Measurements from ENCODE around the gene MPPED1.

DNA sequence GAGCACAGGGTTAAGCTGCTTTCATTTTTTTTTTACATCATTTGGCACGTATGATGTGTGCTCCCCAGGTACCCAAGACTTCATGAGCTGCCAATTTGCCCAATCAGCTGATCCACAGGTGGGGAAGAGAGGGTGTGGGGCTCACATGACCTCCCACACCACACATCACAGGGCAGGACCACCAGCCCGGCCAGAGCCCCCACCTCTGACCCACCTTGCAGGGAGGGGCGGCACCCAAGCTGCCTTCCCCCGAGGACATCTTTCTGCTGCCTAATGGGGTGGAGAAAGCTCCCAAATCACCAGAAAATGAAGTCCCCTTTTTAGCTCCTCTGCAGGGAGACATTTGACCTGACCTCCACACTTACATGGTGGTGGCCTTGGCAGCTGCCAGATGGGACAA is 119.8 kb downstream of the MPPED1 start:
- TF ChIP-seq, protein P1, sequence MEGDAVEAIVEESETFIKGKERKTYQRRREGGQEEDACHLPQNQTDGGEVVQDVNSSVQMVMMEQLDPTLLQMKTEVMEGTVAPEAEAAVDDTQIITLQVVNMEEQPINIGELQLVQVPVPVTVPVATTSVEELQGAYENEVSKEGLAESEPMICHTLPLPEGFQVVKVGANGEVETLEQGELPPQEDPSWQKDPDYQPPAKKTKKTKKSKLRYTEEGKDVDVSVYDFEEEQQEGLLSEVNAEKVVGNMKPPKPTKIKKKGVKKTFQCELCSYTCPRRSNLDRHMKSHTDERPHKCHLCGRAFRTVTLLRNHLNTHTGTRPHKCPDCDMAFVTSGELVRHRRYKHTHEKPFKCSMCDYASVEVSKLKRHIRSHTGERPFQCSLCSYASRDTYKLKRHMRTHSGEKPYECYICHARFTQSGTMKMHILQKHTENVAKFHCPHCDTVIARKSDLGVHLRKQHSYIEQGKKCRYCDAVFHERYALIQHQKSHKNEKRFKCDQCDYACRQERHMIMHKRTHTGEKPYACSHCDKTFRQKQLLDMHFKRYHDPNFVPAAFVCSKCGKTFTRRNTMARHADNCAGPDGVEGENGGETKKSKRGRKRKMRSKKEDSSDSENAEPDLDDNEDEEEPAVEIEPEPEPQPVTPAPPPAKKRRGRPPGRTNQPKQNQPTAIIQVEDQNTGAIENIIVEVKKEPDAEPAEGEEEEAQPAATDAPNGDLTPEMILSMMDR (conservative IDR thresholded peaks at IDR 0.05; ENCODE audit: low read length), result no peak
- no peak for TF ChIP-seq EZH2phosphoT487 (IDR thresholded peaks at IDR 0.05; ENCODE audit: borderline replicate concordance)

All from Loucy (cell line).